Skeletal muscle satellite cell (primary cell): ENCODE data around the gene AGAP3.
A peak's percentile ranks its signal among the peaks of the same experiment; 100 is the strongest.

Source experiments
- H3K27me3 ChIP-seq: 2 replicates; pipeline ENCODE4 v1.7.0; 2013; ENCODE audit warnings: low read length; ENCODE audit not compliant: control insufficient read depth, insufficient read depth
- H3K36me3 ChIP-seq: 2 replicates; pipeline ENCODE4 v1.7.0; 2013; ENCODE audit warnings: mild to moderate bottlenecking, control low read depth, low read length; ENCODE audit not compliant: insufficient read depth
- H3K4me1 ChIP-seq: 2 replicates; pipeline ENCODE4 v1.7.0; 2013; ENCODE audit warnings: low read length; ENCODE audit not compliant: control insufficient read depth, insufficient read depth
- H3K4me2 ChIP-seq: 2 replicates; pipeline ENCODE4 v1.7.0; 2013; ENCODE audit warnings: mild to moderate bottlenecking, low read length
- H3K4me3 ChIP-seq: 2 replicates; pipeline ENCODE4 v1.7.0; 2013; ENCODE audit warnings: low read length
- H3K9ac ChIP-seq: 2 replicates; pipeline ENCODE4 v1.7.0; 2013; ENCODE audit warnings: mild to moderate bottlenecking, low read depth, low read length, moderate library complexity
- H3K9me3 ChIP-seq: replicated peaks from 2 replicates; pipeline ENCODE4 v1.7.0; 2013; ENCODE audit warnings: mild to moderate bottlenecking, control low read depth, low read length

AGAP3 gene

GRCh38 chr7:151094675-151095074, 8.4 kb downstream of the AGAP3 start:
- Histone ChIP-seq H3K27me3 (no peaks in the 10 kb centered on the region), H3K4me3 (no peak overlapping the region), H3K9me3 (no peaks in the 10 kb centered on the region), H3K36me3 (peaks cover 16% of the 10 kb centered on the region), H3K9ac (no peak overlapping the region), H3K4me2 (no peak overlapping the region), H3K4me1 (peaks cover 28% of the 10 kb centered on the region)

GRCh38 chr7:151095123-151095797, 9.0 kb downstream of the AGAP3 start:
- H3K9ac ChIP-seq = peak overlapping the region; percentile 32
- H3K4me1 ChIP-seq = peaks cover 27% of the 10 kb centered on the region
- H3K36me3 ChIP-seq = peaks cover 16% of the 10 kb centered on the region
- H3K9me3 ChIP-seq = no peaks in the 10 kb centered on the region
- no peak overlapping the region for H3K4me3 ChIP-seq
- H3K27me3 ChIP-seq = no peaks in the 10 kb centered on the region
- peak overlapping the region; percentile 46 for H3K4me2 ChIP-seq

GRCh38 chr7:151095828-151096475, 9.7 kb downstream of the AGAP3 start:
- Histone ChIP-seq H3K9me3 (no peaks in the 10 kb centered on the region), H3K4me2 (peak overlapping the region; percentile 46), H3K36me3 (peaks cover 16% of the 10 kb centered on the region), H3K4me1 (peaks cover 27% of the 10 kb centered on the region), H3K27me3 (no peaks in the 10 kb centered on the region), H3K9ac (no peak overlapping the region), H3K4me3 (no peak overlapping the region)

- Histone ChIP-seq H3K4me1 (peaks cover 27% of the 10 kb centered on the region), H3K4me3 (no peak overlapping the region), H3K36me3 (no peaks in the 10 kb centered on the region), H3K4me2 (peak overlapping the region; percentile 2), H3K9ac (no peak overlapping the region), H3K9me3 (no peaks in the 10 kb centered on the region), H3K27me3 (no peaks in the 10 kb centered on the region)
Observed at GRCh38 chr7:151099486-151100211, 13.4 kb downstream of the AGAP3 start.

GRCh38 chr7:151100921-151101320, 14.6 kb downstream of the AGAP3 start:
- peaks cover 27% of the 10 kb centered on the region for H3K4me1 ChIP-seq
- no peak overlapping the region for H3K4me3 ChIP-seq
- H3K9me3 ChIP-seq = no peaks in the 10 kb centered on the region
- no peak overlapping the region for H3K9ac ChIP-seq
- H3K36me3 ChIP-seq = no peaks in the 10 kb centered on the region
- no peaks in the 10 kb centered on the region for H3K27me3 ChIP-seq
- H3K4me2 ChIP-seq = no peak overlapping the region

- Histone ChIP-seq H3K27me3 (no peaks in the 10 kb centered on the region), H3K36me3 (no peaks in the 10 kb centered on the region), H3K4me3 (no peak overlapping the region), H3K4me1 (peaks cover 23% of the 10 kb centered on the region), H3K9ac (no peak overlapping the region), H3K9me3 (no peaks in the 10 kb centered on the region), H3K4me2 (no peak overlapping the region)
Observed at GRCh38 chr7:151101621-151102396, 15.5 kb downstream of the AGAP3 start.

GRCh38 chr7:151102991-151103390, 16.7 kb downstream of the AGAP3 start:
- H3K4me3 ChIP-seq = no peak overlapping the region
- H3K9ac ChIP-seq = no peak overlapping the region
- H3K4me1 ChIP-seq = peaks cover 23% of the 10 kb centered on the region
- no peak overlapping the region for H3K4me2 ChIP-seq
- no peaks in the 10 kb centered on the region for H3K36me3 ChIP-seq
- H3K27me3 ChIP-seq = no peaks in the 10 kb centered on the region
- no peaks in the 10 kb centered on the region for H3K9me3 ChIP-seq

- no peak overlapping the region for H3K4me3 ChIP-seq
- no peaks in the 10 kb centered on the region for H3K27me3 ChIP-seq
- no peaks in the 10 kb centered on the region for H3K36me3 ChIP-seq
- no peak overlapping the region for H3K4me2 ChIP-seq
- no peak overlapping the region for H3K9ac ChIP-seq
- H3K4me1 ChIP-seq = peaks cover 23% of the 10 kb centered on the region
- no peaks in the 10 kb centered on the region for H3K9me3 ChIP-seq
Observed at GRCh38 chr7:151103973-151104372, 17.7 kb downstream of the AGAP3 start.

GRCh38 chr7:151104411-151105235, 18.3 kb downstream of the AGAP3 start:
- Histone ChIP-seq H3K4me2 (peak overlapping the region; percentile 64), H3K9ac (peak overlapping the region; percentile 22), H3K27me3 (no peaks in the 10 kb centered on the region), H3K9me3 (no peaks in the 10 kb centered on the region), H3K36me3 (no peaks in the 10 kb centered on the region), H3K4me3 (no peak overlapping the region), H3K4me1 (peaks cover 26% of the 10 kb centered on the region)

- H3K9ac ChIP-seq = no peak overlapping the region
Observed at GRCh38 chr7:151107882-151108281, 21.6 kb downstream of the AGAP3 start.

More at GRCh38 chr7:151107882-151108281, 21.6 kb downstream of the AGAP3 start:
- peaks cover 26% of the 10 kb centered on the region for H3K4me1 ChIP-seq
- H3K4me2 ChIP-seq = no peak overlapping the region
- H3K36me3 ChIP-seq = no peaks in the 10 kb centered on the region
- H3K9me3 ChIP-seq = no peaks in the 10 kb centered on the region
- no peak overlapping the region for H3K4me3 ChIP-seq
- no peaks in the 10 kb centered on the region for H3K27me3 ChIP-seq
